ENCODE measurements around the gene SPATS2.
A peak's percentile ranks its signal among the peaks of the same experiment; 100 is the strongest.
"Not testable (repeated sequence)": the region's sequence is repeated elsewhere in the genome, so short reads cannot be mapped to it uniquely, and the experiment has no call there.

Gene SPATS2

DNA sequence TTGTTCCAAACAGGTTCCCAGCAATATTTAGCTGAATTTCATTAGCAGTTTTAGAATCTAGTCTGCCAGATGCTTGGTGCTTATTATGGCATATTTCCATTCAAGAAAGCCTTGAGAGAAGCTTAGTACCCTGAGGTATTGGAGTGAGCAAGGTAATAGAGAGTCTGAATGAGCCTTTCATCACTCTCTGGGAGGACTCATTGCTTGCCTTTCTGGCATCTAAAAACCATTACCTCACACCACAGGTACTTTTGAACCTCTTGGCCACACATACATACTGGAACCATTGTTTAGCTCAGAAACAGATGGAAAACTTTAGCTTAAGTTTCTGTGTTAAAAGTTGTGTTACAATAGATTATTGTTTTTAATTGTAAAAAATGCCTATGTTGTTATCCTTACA, 144.1 kb downstream of the SPATS2 start:
- DNase-seq (ENCODE audit: low spot score) = no peak

DNA sequence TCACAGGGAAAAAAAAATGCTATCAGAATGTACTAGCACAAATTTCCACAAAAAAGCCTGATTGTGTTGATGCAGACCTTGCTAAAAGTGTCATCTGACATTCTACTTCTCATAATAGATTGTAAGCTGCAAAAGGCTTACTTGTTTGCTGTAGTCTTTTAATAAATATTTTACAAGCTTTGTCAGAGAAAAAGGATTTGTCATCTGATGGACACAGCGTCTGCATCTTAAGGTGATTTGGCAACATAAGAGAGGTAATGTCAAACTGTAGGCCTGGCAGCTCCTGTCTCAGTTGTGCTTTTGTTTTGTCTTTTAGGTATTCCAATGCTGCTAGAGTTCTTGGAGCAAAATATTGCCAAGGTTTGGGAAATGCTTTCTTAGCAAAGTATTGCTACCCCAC, 145.3 kb downstream of the SPATS2 start:
- DNase-seq (ENCODE audit: low spot score) = no peak

DNA sequence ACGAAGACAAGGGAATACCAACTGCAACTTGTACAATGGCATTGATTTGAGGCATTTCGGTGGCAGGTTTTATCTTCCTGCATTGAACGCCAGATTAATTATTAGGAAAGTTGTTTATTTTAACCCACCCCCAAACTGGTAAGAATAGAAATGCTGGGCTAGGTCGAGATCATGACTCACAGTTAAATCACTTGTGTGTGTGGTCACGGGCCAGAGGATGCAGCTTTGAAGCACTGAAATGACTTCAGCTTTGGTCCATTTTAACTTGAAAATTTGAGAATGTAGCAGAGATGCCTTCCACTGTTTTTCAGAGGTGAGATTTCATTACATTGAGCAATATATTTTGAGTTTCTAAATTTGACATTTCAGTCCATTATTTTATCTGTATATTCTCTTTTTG, 148.0 kb downstream of the SPATS2 start:
- no peak for DNase-seq (ENCODE audit: low spot score)

- peak; percentile 32 for DNase-seq (ENCODE audit: low spot score)
These were observed 151.8 kb downstream of the SPATS2 start for GRCh38 chr12:49518914-49519573.

- DNase-seq (ENCODE audit: low spot score) = no peak
These were observed 152.3 kb downstream of the SPATS2 start for GRCh38 chr12:49519574-49519936.

DNA sequence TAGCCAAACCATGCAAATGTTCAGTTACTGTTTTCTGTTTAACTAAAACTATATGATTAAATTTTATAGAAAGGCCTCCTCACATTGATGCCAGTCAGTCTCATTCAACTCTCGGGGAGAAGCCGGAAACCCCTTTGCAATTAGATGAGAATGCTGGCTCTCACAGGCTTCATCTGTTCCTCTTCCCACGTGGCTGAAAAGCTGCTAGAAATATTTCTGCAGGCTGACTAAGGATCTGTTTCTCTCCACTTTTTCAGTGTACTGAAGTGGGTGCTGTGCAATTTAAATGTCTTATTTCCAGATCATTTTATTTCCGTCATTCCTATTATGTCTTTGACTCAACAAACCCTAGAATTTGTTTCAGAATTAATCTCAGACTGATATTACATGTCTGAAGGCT, 154.1 kb downstream of the SPATS2 start:
- no peak for DNase-seq (ENCODE audit: low spot score)

DNA sequence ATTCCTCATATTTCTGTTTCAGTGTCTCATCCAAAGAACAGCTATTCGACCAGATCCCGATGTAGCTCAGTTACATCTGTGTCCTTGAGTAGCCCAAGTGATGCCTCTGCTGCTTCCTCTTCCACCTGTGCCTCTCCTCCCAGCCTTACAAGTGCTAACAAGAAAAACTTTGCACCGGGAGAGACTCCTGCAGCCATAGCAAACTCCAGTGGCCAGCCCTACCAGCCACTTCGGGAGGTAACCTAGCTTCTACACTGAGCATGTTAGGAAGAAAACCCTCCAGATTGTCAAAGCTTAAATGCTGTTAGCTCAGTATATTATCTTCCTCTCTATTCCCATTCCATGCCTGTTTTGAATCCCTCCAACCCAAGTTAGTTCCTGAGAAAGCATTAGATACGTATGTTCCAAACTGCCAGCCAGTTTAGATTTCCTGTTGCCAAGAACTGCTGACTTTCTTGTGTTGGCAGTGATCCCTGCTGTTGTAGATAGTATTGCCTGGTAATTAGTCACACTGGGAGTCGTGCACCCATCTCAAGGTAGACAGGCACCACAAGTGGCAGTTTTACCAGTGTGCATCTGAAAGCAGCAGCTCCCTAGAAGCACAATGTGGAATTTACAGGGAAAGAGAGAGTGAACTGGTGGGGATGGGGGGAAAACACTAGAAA, 157.5 kb downstream of the SPATS2 start:
- no peak for DNase-seq (ENCODE audit: low spot score)

DNA sequence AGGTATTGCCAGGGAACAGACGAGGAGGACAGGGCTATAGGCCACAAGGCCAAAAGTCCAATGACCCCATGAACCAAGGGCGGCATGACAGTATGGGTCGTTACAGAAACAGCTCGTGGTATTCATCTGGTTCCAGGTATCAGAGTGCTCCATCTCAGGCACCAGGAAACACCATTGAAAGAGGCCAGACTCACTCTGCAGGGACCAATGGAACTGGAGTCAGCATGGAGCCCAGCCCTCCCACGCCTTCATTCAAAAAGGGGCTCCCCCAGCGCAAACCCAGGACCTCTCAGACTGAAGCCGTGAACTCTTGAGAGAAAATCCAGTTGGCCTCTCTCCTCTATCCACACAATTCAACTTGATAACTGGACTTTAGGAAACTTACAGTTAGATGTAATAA, 158.7 kb downstream of the SPATS2 start:
- DNase-seq (ENCODE audit: low spot score) = no peak

- no peak for DNase-seq (ENCODE audit: low spot score)
These were observed 160.3 kb downstream of the SPATS2 start for GRCh38 chr12:49527361-49528130.

DNA sequence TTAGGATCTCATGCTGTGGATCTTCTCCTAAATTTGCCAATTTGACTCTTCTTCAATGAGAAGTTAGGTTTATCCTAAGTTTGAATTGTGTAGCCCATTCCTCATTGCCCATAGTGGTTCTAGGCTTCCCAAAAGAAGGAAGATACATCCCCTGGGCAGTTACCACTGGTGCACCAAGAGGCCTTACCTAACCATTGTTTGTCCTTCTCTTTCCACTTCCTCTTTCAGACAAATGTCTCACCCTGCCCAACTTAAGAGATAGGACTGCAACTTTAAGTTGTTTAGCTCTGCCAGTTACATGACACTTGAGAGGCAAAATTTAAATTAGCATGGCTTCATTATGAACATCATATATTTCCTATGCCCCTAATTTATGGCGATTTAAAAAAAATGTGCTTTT, 162.2 kb downstream of the SPATS2 start:
- no peak for DNase-seq (ENCODE audit: low spot score)

GRCh38 chr12:49531745-49532144, 164.5 kb downstream of the SPATS2 start:
- DNase-seq (ENCODE audit: low spot score) = no peak

- peak; percentile 56 for DNase-seq (ENCODE audit: low spot score)
These were observed 166.1 kb downstream of the SPATS2 start for GRCh38 chr12:49533331-49533730.

DNA sequence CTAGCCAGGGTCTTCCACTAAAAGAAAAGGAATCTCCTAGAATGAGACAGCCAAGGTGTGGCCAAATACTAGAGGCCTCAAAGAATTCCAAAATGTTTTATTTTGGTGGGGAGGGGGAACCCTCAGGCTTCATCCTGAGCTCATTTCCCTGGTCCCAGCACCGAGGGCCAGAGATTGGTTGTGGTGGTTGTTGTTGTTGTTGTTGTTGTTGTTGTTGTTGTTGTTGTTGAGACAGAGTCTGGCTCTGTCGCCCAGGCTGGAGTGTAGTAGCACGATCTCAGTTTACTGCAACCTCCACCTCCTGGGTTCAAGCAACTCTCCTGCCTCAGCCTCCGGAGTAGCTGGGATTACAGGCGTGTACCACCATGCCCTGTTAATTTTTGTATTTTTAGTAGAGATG, 166.9 kb downstream of the SPATS2 start:
- DNase-seq (ENCODE audit: low spot score) = not testable (repeated sequence)

GRCh38 chr12:49534731-49535278, 167.5 kb downstream of the SPATS2 start:
- DNase-seq (ENCODE audit: low spot score) = peak; percentile 73

DNA sequence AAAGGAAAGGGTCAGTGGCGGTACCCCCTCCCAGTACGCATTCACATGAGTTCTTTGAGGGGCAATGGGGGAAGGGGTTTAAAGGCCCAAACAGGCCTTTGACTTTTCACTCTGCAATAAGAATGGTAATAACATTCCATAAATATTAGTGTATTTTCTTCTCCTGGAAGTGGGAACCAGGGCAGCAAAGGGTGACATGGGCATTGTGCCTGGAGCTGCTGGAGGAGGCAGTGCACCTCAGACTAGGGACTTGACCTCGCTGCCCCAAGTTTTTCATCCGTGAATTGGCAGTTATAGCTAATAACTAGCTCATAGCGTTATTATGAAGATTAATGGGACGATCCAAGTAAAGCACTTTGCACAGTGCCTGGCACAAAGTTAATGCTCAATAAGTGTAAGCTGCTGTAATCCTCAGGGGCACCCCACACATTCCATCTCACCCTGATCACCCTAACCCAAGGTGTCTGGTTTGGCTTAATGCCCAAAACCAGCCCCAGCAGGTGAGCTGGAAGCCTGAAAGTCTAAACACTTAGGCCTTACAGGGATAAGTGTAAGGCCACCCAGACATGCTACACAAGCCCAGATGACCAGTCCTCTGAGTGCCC, 168.8 kb downstream of the SPATS2 start:
- DNase-seq (ENCODE audit: low spot score) = no peak

GRCh38 chr12:49536526-49537071, 169.3 kb downstream of the SPATS2 start:
- no peak for DNase-seq (ENCODE audit: low spot score)

GRCh38 chr12:49537231-49537751, 170.0 kb downstream of the SPATS2 start:
- DNase-seq (ENCODE audit: low spot score) = peak; percentile 37

DNA sequence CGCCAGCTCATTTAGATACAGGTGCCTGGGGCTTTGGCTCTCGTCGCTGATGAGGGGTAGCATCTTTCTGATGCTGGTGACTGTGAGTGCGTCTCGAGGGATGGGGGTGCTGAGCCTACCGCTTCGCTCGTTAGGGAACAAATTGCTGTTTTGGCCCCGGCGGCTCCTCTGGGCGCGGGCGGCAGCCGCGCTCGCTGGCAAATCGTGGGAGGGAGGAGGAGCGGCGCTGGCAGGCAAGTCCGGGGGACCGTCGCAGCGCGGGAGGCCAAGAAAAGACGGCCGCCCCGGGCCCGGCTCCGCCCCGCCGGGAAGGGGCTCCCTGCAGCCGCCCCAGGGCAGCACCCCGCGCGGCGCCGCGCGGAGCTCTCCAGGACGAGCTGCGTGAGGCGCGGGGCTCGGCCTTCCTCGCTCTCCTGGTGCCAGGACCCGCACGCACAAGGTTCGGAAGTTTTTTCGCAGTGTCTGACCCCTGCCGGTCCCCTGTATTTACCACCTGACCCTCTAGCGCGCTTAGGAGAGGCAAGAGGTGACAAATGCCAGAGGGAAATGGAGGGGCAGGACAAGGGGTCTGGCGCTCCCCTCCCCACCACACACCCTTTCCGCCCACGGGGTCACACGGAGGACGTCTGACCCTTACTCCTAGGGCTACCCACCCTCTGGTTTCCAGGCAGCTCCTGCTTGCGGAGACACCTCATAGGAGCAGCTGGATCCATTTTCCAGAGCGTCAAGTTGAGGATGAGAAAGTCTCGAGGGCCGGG, 170.7 kb downstream of the SPATS2 start:
- no peak for DNase-seq (ENCODE audit: low spot score)

DNA sequence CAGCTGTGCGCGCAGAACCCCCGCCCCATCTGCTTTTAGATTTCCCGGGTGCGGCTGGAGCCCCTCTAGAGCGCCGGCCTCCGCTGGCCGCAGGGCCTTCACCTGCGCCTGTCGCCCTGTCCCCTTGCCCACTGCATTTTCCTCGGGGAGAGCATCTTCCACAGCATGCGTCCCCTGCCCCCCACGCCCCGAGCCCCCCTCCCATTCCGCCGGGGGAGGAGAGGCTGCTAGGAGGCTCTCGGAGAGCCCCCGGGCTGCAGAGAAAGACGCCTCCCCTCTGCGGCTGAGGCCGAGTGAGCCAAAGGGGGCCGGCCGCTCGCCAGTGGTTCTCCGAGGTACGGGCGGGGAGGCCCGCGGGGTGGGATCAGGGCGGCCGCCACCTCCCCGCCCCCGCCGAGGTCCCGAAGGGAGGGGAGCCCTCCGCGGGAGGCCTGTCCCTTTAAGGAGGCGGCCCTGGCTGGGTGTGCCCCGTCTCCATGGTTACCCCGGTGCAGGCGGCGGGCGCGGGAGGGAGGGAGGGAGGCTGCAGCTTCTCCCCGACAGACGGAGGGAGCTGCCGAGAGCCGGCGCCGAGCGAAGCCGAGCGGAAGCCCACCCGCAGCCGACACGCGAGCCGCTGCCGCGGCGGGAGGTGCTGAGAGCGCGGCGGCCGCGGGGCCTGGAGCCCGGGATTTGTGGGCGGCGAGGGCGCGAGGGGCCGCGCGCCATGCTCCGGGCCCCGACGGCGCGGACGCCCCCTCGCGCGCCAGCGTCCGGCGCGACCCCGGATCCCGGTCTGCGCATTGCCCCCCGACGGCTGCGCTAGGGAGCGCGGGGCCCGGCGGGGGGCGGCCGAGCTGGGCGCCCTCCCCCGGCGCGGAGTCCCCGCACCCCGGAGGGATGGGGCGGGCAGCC, 171.5 kb downstream of the SPATS2 start, which contains the start of gene KCNH3:
Gene KCNH3 (plus strand): TSS at position 521 of the 894 bp plus-strand sequence. CDS start 387 bp downstream, outside the sequence.
- peak; percentile 89 for DNase-seq (ENCODE audit: low spot score)

All from SK-N-DZ (cell line).